Natural killer cell (primary cell): ENCODE results near the gene MAP2K5. TPM values are rescaled to one million over a fixed set of nuclear protein-coding genes. Genes with fewer than 3 reads are reported as not detected.

Source experiments
- ATAC-seq, 3 donors: fragments of 150-1000 bp in 2 of 3; fragments of 200-7000 bp in 1 of 3; cut with Tn5 transposase; 1 replicate in 1 of 3; 2 replicates in 2 of 3; pipeline ENCODE4 v1.10.0; 2021; ENCODE audit warnings: mild to moderate bottlenecking in 2 of 3, moderate library complexity in 2 of 3
- DNase-seq, 2 donors: peaks; one replicate each; pipeline versions ENCODE4 v3.0.0 to v3.0.0-alpha.2; 2013 to 2021; ENCODE audit warnings: mixed read lengths in 1 of 2
- H3K27ac ChIP-seq: one replicate; pipeline ENCODE4 v1.5.1; 2013; ENCODE audit warnings: mild to moderate bottlenecking, low read length
- H3K27me3 ChIP-seq: one replicate; pipeline ENCODE4 v1.6.1; 2013; ENCODE audit warnings: low read length; ENCODE audit not compliant: control insufficient read depth, insufficient read depth
- H3K36me3 ChIP-seq: one replicate; pipeline ENCODE4 v1.6.1; 2013; ENCODE audit warnings: low read length; ENCODE audit not compliant: control insufficient read depth, insufficient read depth
- H3K4me1 ChIP-seq: one replicate; pipeline ENCODE4 v1.6.1; 2013; ENCODE audit warnings: low read length; ENCODE audit not compliant: control insufficient read depth, insufficient read depth
- H3K4me3 ChIP-seq: one replicate; pipeline ENCODE4 v1.5.1; 2013; ENCODE audit warnings: low read length
- H3K9me3 ChIP-seq: one replicate; pipeline ENCODE4 v1.6.1; 2013; ENCODE audit warnings: low read length; ENCODE audit not compliant: control insufficient read depth, insufficient read depth
- H3K27ac Mint-ChIP-seq, 2 donors: one replicate each; pipeline ENCODE4 v1.8.0; 2022; ENCODE audit warnings: mild to moderate bottlenecking in 2 of 2, mixed read lengths in 2 of 2, moderate library complexity in 1 of 2
- H3K27me3 Mint-ChIP-seq, 2 donors: one replicate each; pipeline ENCODE4 v1.8.0; 2022; ENCODE audit warnings: low read depth in 2 of 2, mixed read lengths in 2 of 2
- H3K36me3 Mint-ChIP-seq: one replicate; pipeline ENCODE4 v1.8.0; 2022; ENCODE audit warnings: mixed read lengths
- H3K4me1 Mint-ChIP-seq, 2 donors: one replicate each; pipeline ENCODE4 v1.8.0; 2022; ENCODE audit warnings: mixed read lengths in 2 of 2
- H3K4me3 Mint-ChIP-seq: one replicate; pipeline ENCODE4 v1.8.0; 2022; ENCODE audit warnings: mild to moderate bottlenecking, moderate library complexity, mixed read lengths
- H3K9me3 Mint-ChIP-seq, 2 donors: one replicate each; pipeline ENCODE4 v1.8.0; 2022; ENCODE audit warnings: mixed read lengths in 2 of 2
- CTCF ChIP-seq: fragments of 200-600 bp; IDR thresholded peaks from one replicate; pipeline ENCODE4 v1.8.0; 2022; ENCODE audit warnings: antibody characterized with exemption
- WGBS: methylation state at CpG from one replicate; pipeline ENCODE4 v1.1.7; 2013; ENCODE audit warnings: missing lambda C conversion rate; ENCODE audit not compliant: insufficient coverage; 5-methylcytosine and 5-hydroxymethylcytosine counted together
- intact Hi-C: fragments of 100-400 bp; cut with micrococcal nuclease; formaldehyde crosslinking; loops from one replicate; pipeline ENCODE4 v1.14.2; 2022
- total RNA-seq, 4 donors: library from RNA; stranded (reverse); fragments of 120-200 nt in 1 of 4; gene quantifications; one replicate each; pipeline versions ENCODE4 v1.2.3 to v1.2.4, GENCODE V29; 2013 to 2022

The MAP2K5 gene
- total RNA-seq, 3 donors from 2014 or later (not counting 1 experiment from before 2014, with no cell fraction given), result 25.6 to 32.6 (median 29.2) TPM

GRCh38 chr15:67680641-67681040, 138.1 kb downstream of the MAP2K5 start:
- H3K4me3 Mint-ChIP-seq, result no peak overlapping the region
- H3K9me3 Mint-ChIP-seq, result peaks cover 0 to 8% of the 10 kb centered on the region in 2 donors

GRCh38 chr15:67685008-67685599, 142.6 kb downstream of the MAP2K5 start:
- H3K27me3 ChIP-seq, result no peaks in the 10 kb centered on the region
- H3K9me3 ChIP-seq, result peaks cover 9% of the 10 kb centered on the region
- Mint-ChIP-seq H3K4me1 (no peaks in the 10 kb centered on the region), H3K4me3 (no peak overlapping the region), H3K27ac (no peak overlapping the region), H3K36me3 (peaks cover 25% of the 10 kb centered on the region), H3K9me3 (peaks cover 2 to 11% of the 10 kb centered on the region in 2 donors), H3K27me3 (no peaks in the 10 kb centered on the region)
- WGBS, result no CpG with 5 or more reads among the region's 3 CpGs
- H3K4me1 ChIP-seq, result no peaks in the 10 kb centered on the region
- H3K36me3 ChIP-seq, result no peaks in the 10 kb centered on the region
- DNase-seq (peak in 1 of 2 donors; percentile 38), ATAC-seq (no peak)
- intact Hi-C loops, result no loop called here
- no peak overlapping the region for H3K27ac ChIP-seq
- TF ChIP-seq CTCF, result no peak
- no peak overlapping the region for H3K4me3 ChIP-seq

More at GRCh38 chr15:67680641-67681040, 138.1 kb downstream of the MAP2K5 start:
- DNase-seq (no peak), ATAC-seq (no peak)
- no peaks in the 10 kb centered on the region for H3K27me3 ChIP-seq
- no peaks in the 10 kb centered on the region for H3K4me1 Mint-ChIP-seq
- no peak overlapping the region for H3K4me3 ChIP-seq
- H3K9me3 ChIP-seq, result peaks cover 9% of the 10 kb centered on the region
- WGBS, result 97% methylated on average over 2 of the region's 2 CpGs
- H3K36me3 ChIP-seq, result no peaks in the 10 kb centered on the region
- no peaks in the 10 kb centered on the region for H3K27me3 Mint-ChIP-seq
- H3K4me1 ChIP-seq, result no peaks in the 10 kb centered on the region
- H3K27ac Mint-ChIP-seq, result no peak overlapping the region
- H3K27ac ChIP-seq, result no peak overlapping the region
- peaks cover 22% of the 10 kb centered on the region for H3K36me3 Mint-ChIP-seq
- TF ChIP-seq CTCF, result no peak
- intact Hi-C loops, result no loop called here

GRCh38 chr15:67685716-67686115, 143.2 kb downstream of the MAP2K5 start:
- peaks cover 0 to under 1% of the 10 kb centered on the region in 2 donors for H3K4me1 Mint-ChIP-seq
- Histone ChIP-seq H3K36me3 (no peaks in the 10 kb centered on the region), H3K4me3 (no peak overlapping the region), H3K27ac (no peak overlapping the region), H3K27me3 (no peaks in the 10 kb centered on the region), H3K9me3 (peaks cover 9% of the 10 kb centered on the region), H3K4me1 (no peaks in the 10 kb centered on the region)
- no peak for TF ChIP-seq CTCF
- intact Hi-C loops, result no loop called here
- no peak overlapping the region for H3K27ac Mint-ChIP-seq
- peaks cover 25% of the 10 kb centered on the region for H3K36me3 Mint-ChIP-seq
- H3K4me3 Mint-ChIP-seq, result no peak overlapping the region
- no peaks in the 10 kb centered on the region for H3K27me3 Mint-ChIP-seq
- 98% methylated on average over 2 of the region's 2 CpGs for WGBS
- DNase-seq, result no peak
- H3K9me3 Mint-ChIP-seq, result peaks cover 2 to 11% of the 10 kb centered on the region in 2 donors
- ATAC-seq, result no peak

GRCh38 chr15:67690936-67691335, 148.4 kb downstream of the MAP2K5 start:
- Mint-ChIP-seq H3K4me3 (no peak overlapping the region), H3K27me3 (no peaks in the 10 kb centered on the region), H3K27ac (no peak overlapping the region), H3K4me1 (peaks cover 0 to 4% of the 10 kb centered on the region in 2 donors), H3K36me3 (no peaks in the 10 kb centered on the region), H3K9me3 (peaks cover under 1% of the 10 kb centered on the region in 2 donors)
- Histone ChIP-seq H3K36me3 (no peaks in the 10 kb centered on the region), H3K4me3 (no peak overlapping the region), H3K27me3 (no peaks in the 10 kb centered on the region), H3K4me1 (no peaks in the 10 kb centered on the region), H3K27ac (no peak overlapping the region), H3K9me3 (no peaks in the 10 kb centered on the region)
- DNase-seq, result no peak
- no peak for ATAC-seq
- TF ChIP-seq CTCF, result no peak
- 44% methylated on average over 1 of the region's 3 CpGs for WGBS
- intact Hi-C loops, result no loop called here
